ENCODE measurements around the gene ITPR1.

Gene ITPR1

DNA sequence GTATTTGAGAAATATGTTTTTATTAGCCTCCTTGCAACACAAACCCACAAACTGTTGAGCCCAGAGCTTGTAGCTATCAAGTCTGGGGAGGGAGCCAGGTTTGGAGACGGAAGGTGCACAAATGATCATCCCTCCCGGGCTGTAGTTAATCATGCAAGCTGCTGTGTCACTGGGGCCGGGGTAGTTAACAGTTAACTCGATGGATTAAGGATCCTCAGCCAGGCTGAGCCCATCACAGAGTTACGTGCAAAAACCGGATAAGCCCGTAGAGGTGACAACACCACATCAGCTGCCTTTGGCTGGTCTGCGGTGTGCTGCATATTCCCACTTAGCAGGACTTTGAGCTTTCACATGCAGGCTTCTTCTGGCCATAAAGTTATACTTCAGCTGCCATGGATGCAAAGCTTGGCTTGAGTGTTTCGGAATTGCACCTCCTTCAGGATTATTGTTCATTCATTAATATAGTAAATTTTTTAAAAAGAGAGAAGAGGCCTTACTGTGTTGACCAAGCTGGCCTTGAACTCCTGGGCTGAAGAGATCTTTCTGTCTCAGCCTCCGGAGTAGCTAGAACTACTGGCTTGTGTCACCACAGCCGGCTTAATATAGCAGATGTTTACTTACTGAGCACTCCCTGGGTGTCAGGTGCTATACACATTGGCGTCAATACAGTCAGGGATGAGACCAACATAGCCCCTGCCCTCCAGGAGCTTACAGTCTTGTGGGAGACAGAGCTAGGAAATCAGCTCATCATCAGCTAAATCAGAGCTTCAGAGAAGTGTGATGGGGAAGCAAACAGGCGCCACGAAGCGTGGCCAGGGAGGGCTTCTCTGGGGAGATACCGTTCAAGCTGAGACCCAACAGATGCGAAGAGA, 259.3 kb downstream of the ITPR1 start:
- peaks cover 76% of the 10 kb centered on the region for H3K4me1 Mint-ChIP-seq (ENCODE audit: low read depth)
- no peak overlapping the region for H3K4me3 Mint-ChIP-seq
- H3K9me3 Mint-ChIP-seq: peaks cover 17% of the 10 kb centered on the region
- peaks cover 55% of the 10 kb centered on the region for H3K36me3 Mint-ChIP-seq (ENCODE audit: low read depth)
- peak overlapping the region; percentile 43 for H3K27ac Mint-ChIP-seq
- H3K27me3 Mint-ChIP-seq (ENCODE audit: low read depth): no peaks in the 10 kb centered on the region

DNA sequence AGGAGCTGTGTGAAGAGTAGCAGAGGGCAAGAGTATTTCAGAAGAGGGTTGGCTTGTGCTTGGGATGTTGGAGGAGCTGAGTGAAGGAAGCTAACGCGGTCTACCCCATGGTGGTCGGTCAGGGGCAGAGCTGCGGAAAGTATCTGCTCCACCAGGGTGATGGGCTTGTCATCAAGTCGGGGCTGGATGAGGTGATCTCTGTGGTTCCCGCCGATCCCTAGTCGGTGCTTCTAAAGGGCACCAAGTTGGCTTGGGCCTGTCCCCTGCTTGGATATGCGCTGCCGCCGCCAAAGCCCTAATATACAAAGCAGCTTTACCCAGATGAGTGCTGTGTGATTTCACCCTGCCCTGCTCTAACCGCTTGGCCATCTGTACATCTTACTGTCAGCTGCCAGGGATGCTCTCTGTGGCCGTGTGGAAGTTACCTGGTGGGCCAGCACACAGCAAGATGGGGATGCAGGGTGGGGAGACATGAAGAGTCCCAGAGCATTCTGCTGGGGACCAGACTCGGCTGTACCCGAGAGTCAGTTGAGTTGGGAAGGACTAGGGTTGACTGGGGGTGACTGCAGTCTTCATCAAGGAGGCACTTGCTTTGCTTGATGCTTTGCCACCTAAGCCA, 260.0 kb downstream of the ITPR1 start:
- H3K9me3 Mint-ChIP-seq: peaks cover 17% of the 10 kb centered on the region

DNA sequence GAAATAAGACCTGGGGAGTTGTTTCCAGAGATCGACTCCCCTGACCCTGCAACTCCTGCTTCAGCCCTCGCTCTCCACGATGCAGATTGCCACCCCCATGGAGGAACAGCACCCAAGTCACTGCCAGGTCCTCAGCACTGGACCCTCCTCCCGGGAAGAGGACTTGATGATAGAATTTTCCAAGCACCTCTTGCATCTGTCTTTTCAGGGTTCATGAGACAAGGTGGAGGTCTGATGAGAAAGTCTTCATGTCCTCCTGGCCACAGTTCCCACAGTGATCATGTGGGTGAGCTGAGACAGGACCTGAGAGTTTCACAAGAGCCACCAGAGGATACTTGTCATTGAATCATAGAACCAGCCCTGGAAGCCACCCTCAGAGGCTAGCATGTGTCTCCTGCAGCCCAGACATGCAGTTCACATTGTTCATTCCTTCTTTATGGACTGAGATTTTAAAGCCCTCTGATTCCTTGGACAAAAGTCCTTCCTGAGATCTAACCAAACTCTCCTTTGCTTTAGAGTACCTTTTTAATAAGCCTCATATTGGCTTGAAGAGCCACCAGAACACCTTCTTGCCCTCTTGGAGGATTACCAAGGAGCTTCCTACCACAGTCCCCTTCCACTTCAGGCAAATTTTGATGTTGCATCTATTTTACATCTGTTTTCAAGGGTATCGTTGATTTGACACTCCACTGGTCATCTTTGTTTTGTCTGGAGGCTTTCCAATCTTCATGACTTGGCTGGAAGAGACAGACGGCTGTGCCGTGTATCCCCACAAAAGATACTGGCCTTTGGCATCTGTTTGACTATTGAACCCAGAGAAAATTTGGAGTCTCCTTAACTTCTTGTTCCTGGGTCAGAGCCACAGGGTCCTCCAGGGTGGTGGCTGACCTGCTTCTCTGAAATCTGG, 261.3 kb downstream of the ITPR1 start:
- peaks cover 47% of the 10 kb centered on the region for H3K36me3 Mint-ChIP-seq (ENCODE audit: low read depth)

More for the DNA sequence above, 260.0 kb downstream of the ITPR1 start:
- Mint-ChIP-seq H3K27me3 (ENCODE audit: low read depth) (no peaks in the 10 kb centered on the region), H3K27ac (peak overlapping the region; percentile 43), H3K4me3 (no peak overlapping the region), H3K36me3 (ENCODE audit: low read depth) (peaks cover 50% of the 10 kb centered on the region), H3K4me1 (ENCODE audit: low read depth) (peaks cover 76% of the 10 kb centered on the region)

DNA sequence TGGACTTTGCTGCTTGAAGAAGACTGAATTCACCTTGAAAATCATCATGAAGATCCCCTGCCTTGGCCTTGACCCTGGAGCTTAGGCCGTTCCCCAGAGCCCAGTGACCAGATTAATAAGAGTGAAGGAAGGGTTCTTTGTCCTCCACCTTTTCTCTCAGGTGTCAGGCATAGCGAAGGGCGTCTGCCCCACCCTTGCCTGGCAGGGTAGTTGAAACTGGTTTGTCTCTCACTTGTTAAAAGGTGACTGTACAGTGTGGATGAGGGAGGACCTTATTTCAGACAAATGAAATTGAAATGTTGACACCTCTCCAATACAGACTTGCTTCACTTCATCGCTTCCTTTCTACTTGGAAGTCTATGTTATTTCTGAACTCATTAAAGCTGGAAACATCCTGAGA, 262.4 kb downstream of the ITPR1 start:
- Mint-ChIP-seq H3K9me3 (peaks cover 12% of the 10 kb centered on the region), H3K27me3 (ENCODE audit: low read depth) (no peaks in the 10 kb centered on the region), H3K27ac (peak overlapping the region; percentile 79), H3K36me3 (ENCODE audit: low read depth) (peaks cover 47% of the 10 kb centered on the region), H3K4me3 (peak overlapping the region; percentile 28), H3K4me1 (ENCODE audit: low read depth) (peaks cover 73% of the 10 kb centered on the region)

More for the DNA sequence above, 261.3 kb downstream of the ITPR1 start:
- peaks cover 12% of the 10 kb centered on the region for H3K9me3 Mint-ChIP-seq
- no peak overlapping the region for H3K4me3 Mint-ChIP-seq
- peak overlapping the region; percentile 62 for H3K27ac Mint-ChIP-seq
- no peaks in the 10 kb centered on the region for H3K27me3 Mint-ChIP-seq (ENCODE audit: low read depth)
- peaks cover 74% of the 10 kb centered on the region for H3K4me1 Mint-ChIP-seq (ENCODE audit: low read depth)

DNA sequence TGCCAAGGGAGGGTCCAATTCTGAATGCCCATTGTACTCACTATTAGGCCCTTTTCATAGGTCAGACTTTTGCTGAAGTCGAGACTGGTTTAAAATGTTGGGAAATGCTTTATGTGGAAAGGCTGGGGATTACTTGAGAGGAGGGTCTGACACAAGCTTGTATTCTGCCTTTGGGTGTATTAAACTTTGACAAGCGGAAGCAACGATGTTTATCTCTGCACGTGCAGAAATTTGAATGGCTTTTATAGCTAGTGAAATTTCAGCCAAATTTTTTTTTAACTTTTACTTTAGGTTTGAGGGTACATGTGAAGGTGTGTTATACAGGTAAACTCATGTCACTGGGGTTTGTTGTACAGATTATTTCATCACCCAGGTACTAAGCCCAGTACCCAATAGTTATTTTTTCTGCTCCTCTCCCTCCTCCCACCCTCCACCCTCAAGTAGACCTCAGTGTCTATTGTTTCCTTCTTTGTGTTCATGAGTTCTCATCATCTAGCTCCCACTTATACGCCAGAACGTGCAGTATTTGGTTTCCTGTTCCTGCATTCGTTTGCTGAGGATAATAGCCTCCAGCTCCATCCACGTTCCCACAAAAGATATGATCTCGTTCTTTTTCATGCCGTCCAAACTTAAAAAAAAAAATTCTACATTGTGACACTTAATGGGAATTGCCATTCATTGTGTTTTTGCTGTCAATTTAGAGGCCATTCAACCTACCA, 263.1 kb downstream of the ITPR1 start:
- Mint-ChIP-seq H3K36me3 (ENCODE audit: low read depth) (peaks cover 46% of the 10 kb centered on the region), H3K27me3 (ENCODE audit: low read depth) (no peaks in the 10 kb centered on the region), H3K4me1 (ENCODE audit: low read depth) (peaks cover 67% of the 10 kb centered on the region), H3K4me3 (peak overlapping the region; percentile 26), H3K9me3 (peaks cover 16% of the 10 kb centered on the region), H3K27ac (peak overlapping the region; percentile 79)

DNA sequence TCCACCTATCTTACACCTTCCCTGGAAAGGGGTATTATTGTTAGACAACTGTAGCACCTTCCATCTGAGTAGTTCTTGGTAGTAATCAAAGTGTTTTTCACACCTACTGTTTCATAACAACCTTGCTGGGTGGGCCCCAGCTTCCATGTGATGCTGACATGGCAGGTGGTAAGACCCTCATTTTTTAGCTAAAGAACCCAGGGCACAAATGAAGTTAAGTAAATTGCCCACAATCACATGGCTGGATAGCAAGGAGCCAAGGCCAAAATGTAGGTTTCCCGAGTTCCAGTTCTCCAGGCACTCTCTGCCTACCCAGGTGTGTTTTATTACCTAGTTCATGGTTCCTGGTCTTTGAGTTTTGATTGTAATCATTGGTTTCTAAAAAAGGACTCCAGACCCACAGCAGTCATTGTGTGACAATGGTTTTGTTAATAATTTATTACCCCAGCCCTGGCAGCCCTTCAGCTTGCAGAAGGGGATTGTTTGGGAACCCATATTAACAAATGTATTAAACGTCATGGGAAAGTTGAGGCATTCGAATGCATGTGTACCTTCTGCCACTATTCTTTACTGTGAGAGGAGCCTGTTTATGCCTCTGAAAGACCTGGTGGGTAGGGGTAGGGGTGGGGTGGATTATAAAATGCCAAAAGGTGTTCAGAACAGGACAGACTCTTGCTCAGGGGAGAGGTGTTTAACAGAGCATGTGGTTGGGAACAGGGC, 263.9 kb downstream of the ITPR1 start:
- Mint-ChIP-seq H3K4me1 (ENCODE audit: low read depth) (peaks cover 67% of the 10 kb centered on the region), H3K27ac (no peak overlapping the region), H3K4me3 (no peak overlapping the region), H3K36me3 (ENCODE audit: low read depth) (peaks cover 53% of the 10 kb centered on the region), H3K9me3 (peaks cover 16% of the 10 kb centered on the region), H3K27me3 (ENCODE audit: low read depth) (no peaks in the 10 kb centered on the region)

DNA sequence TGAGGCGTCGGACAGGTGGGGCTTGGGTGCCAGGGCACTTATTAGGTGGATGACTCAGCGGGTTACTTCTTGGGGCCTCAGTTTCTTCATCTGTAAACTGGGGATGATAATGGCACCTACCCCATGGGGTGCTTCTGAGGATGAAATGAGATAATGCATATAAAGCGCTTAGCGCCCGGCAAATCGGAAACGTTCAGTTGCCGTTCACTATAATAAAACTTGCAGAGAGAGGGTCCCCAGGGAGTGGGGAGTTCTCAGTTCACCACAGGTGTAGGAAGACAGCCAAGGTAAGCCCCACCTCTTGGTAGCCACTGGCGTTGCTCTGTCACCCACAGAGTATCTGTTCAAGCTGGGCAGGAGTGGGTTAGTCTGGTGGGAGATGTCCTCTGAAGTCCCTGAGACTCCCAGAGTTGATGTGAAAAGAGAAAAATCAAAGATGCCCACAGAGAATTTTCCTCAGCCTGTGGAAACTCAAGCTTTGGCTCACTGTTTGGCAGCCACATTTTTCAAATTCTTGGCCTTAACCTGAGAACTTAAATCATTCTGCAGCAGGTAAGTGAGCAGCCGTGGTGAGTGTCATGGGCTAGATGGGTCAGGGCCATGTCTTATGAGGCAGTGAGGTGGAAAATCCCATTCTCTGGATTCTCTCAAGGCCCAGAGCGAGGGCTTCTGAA, 264.6 kb downstream of the ITPR1 start:
- peaks cover 16% of the 10 kb centered on the region for H3K9me3 Mint-ChIP-seq
- peaks cover 56% of the 10 kb centered on the region for H3K36me3 Mint-ChIP-seq (ENCODE audit: low read depth)
- peaks cover 65% of the 10 kb centered on the region for H3K4me1 Mint-ChIP-seq (ENCODE audit: low read depth)
- H3K27ac Mint-ChIP-seq: no peak overlapping the region
- H3K4me3 Mint-ChIP-seq: no peak overlapping the region
- no peaks in the 10 kb centered on the region for H3K27me3 Mint-ChIP-seq (ENCODE audit: low read depth)

DNA sequence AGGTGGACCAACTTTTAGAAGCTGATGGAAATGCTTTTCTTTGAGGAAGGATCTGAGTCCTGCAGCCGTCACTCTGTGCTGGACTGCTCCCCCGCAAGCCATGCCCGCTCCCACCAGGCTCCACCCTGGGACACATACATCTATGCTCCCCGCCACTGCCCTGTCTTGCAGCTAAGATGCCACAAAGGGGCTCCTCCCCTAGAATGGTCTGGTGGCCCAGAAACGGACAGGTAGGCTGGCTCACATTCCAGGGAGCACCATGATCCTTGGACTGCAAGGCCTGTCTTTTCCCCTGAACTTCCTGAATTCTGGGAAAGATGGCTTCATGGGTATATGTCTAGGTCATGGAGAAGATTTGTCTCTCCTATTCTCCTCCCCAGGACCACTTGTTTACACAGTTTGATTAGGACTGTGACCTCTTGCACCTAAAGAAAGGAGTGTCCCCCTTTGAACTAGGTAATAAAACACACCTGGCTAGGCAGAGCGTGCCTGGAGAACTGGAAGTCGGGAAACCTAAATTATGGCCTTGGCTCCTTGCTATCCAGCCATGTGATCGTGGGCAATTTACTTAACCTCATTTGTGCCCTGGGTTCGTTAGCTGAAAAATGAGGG, 265.2 kb downstream of the ITPR1 start:
- Mint-ChIP-seq H3K4me1 (ENCODE audit: low read depth) (peaks cover 63% of the 10 kb centered on the region), H3K9me3 (peaks cover 19% of the 10 kb centered on the region), H3K36me3 (ENCODE audit: low read depth) (peaks cover 56% of the 10 kb centered on the region), H3K27me3 (ENCODE audit: low read depth) (no peaks in the 10 kb centered on the region), H3K27ac (no peak overlapping the region), H3K4me3 (no peak overlapping the region)

DNA sequence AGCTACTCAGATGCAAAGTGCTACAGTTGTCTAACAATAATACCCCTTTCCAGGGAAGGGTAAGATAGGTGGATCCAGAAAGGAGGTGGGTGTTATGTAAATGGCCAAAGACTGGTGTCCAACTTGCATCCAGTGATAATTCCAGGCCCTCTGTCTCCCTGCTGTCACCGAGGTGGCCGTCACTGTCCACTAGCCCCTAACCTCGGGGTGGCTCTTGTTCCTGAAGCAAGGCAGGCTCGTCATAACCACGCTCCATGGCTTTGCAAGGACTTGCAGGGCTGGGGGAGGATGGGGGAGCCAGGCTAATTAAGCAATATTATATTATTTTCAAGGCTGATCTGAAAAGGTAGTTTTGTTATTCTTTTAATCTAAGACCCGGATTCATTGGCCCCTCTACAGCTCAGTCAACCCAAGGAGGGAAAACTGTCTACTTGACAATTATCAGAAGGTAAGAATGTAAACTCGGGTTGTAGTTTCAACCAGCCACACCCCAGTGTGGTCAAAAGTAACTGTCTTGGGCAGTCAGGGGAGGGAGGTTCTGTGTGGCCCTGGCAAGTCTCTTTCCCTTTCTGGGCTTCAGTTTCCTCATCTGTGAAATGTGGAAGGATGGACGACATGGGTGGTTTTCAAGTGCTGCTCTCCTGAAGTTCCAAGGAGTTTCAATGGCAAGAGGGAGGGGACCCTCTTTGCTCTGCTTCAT, 266.0 kb downstream of the ITPR1 start:
- peaks cover 59% of the 10 kb centered on the region for H3K36me3 Mint-ChIP-seq (ENCODE audit: low read depth)

DNA sequence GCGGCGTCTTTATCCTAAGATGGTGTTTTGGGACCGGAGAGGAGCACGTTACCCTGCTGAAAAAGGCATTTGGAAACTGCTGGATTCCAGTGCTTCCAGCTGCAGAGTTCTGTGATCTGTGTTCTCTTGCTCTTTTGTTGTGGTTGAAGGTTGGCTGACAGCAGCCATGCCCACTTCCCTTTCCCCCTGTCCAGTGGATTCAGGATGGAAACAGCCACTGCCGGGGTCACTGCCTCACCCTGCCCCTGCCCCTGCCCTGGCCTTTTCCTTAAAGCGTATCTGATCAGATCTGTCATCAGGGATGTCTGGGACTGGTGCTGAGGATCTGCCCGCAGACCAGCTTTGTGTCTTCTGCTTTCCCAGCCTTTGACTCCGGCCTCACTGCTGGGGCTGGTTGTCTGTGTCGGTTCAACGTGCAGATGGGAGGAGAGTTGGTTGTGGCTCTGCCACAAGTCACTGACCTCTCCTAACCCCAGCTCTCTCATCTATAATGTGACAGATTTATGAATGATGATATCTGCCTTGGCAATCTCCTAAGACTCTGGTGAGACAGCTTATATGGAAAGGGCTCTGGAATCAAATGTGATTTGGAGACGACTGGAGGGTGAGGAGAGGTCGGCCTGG, 266.7 kb downstream of the ITPR1 start:
- no peaks in the 10 kb centered on the region for H3K27me3 Mint-ChIP-seq (ENCODE audit: low read depth)
- H3K9me3 Mint-ChIP-seq: peaks cover 28% of the 10 kb centered on the region
- H3K4me3 Mint-ChIP-seq: peak overlapping the region; percentile 18
- H3K27ac Mint-ChIP-seq: peak overlapping the region; percentile 68
- peaks cover 60% of the 10 kb centered on the region for H3K36me3 Mint-ChIP-seq (ENCODE audit: low read depth)
- peaks cover 51% of the 10 kb centered on the region for H3K4me1 Mint-ChIP-seq (ENCODE audit: low read depth)

More for the DNA sequence above, 266.0 kb downstream of the ITPR1 start:
- Mint-ChIP-seq H3K4me3 (no peak overlapping the region), H3K9me3 (peaks cover 22% of the 10 kb centered on the region), H3K27me3 (ENCODE audit: low read depth) (no peaks in the 10 kb centered on the region), H3K27ac (peak overlapping the region; percentile 68), H3K4me1 (ENCODE audit: low read depth) (peaks cover 58% of the 10 kb centered on the region)

DNA sequence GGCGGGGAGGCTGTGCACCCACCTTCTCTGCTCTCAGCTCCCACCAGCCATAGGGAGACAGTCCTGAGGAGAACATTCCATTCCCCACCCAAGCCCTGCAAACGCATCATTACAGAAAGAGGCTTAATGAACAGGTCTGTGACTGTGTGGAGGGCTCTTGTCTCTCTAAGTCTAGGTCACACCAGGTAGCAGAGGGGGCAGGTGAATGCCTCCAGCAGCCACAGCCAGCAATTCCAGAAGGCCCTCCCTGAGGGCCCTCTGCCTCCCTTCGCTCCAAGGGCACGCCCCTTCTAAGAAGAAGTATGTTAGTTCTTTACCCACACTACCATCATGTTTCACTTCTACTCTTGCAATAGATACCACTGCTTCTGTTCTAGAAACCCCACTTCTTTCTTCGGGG, 268.6 kb downstream of the ITPR1 start:
- Mint-ChIP-seq H3K27me3 (ENCODE audit: low read depth) (no peaks in the 10 kb centered on the region), H3K9me3 (peaks cover 43% of the 10 kb centered on the region), H3K4me3 (no peak overlapping the region), H3K27ac (peak overlapping the region; percentile 15), H3K36me3 (ENCODE audit: low read depth) (peaks cover 68% of the 10 kb centered on the region), H3K4me1 (ENCODE audit: low read depth) (peaks cover 33% of the 10 kb centered on the region)
